Tongue (tissue), 2 donors: Measurements from ENCODE around the gene RBM18. TPM values are rescaled to one million over a fixed set of nuclear protein-coding genes. Genes with fewer than 3 reads are reported as not detected.

Source experiments
- DNase-seq: peaks from one replicate; pipeline ENCODE4 v3.0.0-alpha.2; 2015
- total RNA-seq: library from RNA; depleted of rRNA; stranded (reverse); fragments of >200 nt; gene quantifications from one replicate; pipeline ENCODE4 v1.2.3, GENCODE V29; 2014

RBM18 gene
- total RNA-seq, 1 donor from 2014 or later: 18.9 TPM

GRCh38 chr9:122258886-122259415 lies 5.7 kb downstream of the RBM18 start:
- DNase-seq: no peak

DNA sequence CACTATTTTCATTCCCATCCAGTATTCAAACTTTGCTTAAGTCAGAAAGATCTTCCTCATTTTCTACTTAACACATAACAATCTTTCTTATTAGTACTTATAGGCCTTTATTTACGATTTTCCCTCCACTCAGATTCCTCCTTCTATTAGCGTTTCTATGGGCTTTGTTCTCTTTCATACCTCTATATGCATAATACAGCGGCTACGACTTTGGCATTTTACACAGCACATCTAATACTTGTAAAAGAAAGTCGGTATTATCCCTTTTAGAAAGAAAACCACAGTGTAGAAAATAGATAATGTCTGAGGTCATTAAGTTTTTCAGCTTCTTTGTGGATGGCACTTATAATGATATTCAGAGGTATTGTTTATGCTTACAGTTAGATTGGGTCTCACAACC lies 8.4 kb downstream of the RBM18 start:
- no peak for DNase-seq

DNA sequence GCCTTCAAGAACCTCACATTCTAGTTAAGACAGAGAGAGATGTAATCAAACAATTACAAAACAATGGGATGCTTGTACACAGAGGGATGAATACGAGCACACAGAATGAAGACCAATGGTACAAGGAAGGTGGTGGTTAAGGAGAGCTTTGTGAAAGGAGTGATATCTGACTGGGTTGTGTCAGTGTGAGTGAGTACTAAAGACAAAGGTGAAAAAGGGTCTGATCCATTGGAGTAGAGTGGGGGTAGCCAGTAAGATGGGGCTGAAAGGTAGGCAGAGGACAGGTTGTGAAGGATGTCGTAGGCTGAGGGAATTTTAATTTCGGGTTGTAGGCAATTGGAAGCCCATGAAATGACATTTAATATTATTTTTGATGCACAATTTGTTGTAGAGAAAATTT lies 9.9 kb downstream of the RBM18 start:
- DNase-seq: no peak

DNA sequence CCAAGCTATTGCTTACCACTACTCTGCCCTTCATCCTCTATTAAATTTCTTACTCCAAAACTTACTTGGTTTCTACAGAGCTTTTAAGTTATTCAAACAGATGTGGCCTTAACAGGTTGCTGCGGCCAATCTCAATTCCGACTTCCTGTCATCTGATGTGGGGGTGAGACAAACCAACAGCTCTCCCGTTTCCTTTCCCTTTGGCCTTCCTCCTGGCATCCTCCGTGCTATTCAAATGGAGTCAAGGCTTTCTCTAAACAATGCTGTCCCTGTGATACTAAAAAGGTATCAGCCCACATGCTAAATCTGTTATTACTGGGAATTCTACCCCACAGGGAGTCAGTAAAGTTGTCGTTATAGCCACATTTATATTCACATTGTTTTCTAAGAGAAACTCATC lies 11.8 kb downstream of the RBM18 start:
- no peak for DNase-seq

DNA sequence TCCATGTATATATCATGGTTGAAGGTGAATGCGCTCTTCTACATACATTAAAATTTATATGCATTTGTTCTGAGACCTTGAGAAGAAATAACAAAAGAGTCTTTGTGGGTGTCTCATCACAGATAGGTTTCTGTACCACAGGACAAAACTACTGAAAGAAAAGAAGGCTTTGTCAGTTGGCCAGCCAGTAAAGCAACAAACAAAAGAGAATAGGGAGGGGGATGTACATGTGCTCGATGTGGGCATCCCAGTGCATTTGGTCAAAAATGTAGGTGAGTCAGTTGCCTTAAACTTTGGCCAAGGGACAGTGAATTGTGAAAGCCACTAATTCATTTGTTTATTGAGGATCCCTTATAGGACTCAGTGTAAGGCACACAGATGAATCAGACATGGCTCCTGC lies 13.3 kb downstream of the RBM18 start:
- DNase-seq: no peak

- DNase-seq: no peak
Measured at GRCh38 chr9:122248448-122248865, 16.2 kb downstream of the RBM18 start.

DNA sequence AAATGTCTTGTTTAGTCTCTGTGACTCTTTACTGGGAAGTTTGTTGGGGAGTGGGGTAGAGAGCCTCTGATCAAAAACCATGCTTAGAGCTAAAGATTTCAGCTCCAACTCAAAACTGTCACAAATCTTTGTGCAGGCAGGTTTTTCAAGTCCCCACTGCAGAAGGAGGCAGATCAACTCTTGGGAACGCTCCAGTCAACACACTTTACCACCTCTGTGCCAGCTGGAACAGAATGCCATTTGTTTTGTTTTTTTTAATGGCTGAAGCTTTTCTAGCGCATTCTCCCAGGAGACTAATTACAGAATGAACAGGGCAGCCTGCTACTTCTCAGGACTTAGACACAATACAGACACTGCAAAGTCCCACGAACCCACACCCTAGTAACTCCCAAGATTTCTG lies 18.0 kb downstream of the RBM18 start:
- no peak for DNase-seq

DNA sequence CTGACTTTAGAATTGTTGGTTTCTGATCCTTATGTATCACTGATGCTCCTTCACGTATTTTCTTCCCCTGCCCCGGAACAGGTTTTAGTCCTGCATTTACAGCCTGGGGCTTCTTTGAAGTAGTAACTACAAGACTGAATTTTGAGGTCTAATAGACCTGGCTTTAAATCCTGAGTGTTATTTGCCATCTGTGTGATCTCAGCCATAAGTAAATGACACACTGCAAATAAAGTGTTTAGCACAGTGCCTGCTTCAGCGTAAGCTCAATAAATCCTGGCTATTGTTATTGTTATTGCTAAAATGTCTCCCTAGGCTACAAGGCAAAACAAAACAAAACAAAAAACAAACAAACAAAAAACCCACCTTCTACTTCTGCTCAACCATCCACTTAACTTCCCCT lies 20.3 kb downstream of the RBM18 start:
- DNase-seq: no peak

GRCh38 chr9:122239722-122240121 lies 24.9 kb downstream of the RBM18 start:
- no peak for DNase-seq

- DNase-seq: no peak
Measured at GRCh38 chr9:122236681-122237080, 28.0 kb downstream of the RBM18 start.

GRCh38 chr9:122234022-122234748 lies 30.5 kb downstream of the RBM18 start:
- no peak for DNase-seq

DNA sequence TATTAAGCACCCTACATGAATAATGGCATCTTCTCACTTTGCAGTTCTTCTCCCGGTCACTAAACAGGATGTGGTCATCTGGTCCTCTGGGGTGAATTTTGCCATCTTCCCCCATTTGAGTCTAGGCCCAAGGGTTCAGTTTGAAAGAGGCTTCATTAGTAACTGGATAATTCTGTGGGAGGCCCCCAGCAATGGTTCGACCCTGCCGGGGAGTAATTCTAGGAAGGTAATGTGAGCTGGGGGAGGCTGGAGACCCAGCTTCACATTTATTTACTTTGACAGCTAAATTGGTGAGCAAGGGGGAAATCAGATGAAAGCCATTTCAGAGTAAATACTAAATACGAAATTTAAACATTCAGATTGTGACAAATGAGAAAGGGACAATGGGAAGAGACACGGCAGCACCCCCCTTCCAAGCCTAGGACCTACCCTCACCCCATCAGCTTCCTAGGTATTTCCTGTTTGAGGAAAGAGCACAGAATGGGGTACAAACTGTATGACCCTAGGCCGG lies 31.8 kb downstream of the RBM18 start:
- no peak for DNase-seq

- no peak for DNase-seq
Measured at GRCh38 chr9:122229485-122229837, 35.2 kb downstream of the RBM18 start.

DNA sequence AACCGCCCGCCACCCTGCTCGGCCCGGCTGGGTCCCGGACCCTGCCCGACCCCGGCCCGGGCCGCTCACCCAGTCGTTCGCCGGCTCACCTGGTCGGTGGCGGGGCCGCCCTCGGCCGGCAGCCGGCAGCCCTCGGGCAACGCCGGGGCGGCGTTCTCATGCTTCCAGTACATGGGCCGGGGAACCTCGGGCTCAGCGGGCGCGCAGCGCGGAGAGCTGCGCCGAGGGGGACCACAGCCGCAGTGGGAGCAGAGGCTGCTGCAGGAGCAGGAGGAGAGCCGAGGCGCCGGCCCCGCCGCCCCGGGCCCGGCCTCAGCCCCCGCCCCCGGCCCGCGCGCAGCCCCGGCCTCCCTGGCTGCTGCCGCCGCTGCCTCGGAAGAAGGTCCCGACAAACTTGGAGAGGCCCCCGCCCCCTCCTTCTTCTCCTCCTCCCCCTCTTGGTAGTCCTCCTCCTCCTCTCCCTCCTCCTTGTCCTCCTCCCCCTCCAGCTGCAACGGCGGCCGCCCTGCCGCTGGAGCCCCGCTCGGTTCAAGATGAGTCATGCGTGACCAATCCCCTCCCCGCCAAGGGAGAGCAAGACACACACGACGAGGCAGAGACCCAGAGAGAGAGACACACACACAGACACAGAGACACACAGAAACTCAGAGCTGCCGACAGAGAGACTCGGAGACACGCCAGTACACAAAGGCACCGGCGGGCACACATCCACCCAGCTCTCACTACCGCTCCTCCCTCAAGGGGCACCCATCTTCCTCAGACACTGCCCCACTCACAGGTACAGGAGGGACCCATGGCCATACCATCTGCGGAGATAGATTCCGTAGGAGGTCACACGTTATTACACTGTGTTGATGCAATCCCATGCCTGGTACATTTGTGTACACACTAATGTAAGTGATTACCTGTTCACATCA lies 35.8 kb downstream of the RBM18 start, which contains the start of gene LHX6:
TSS of gene LHX6 (minus strand) at position 390 of the 917 bp plus-strand sequence. CDS start at position 173, 217 bp downstream.
- peak; percentile 48 for DNase-seq

GRCh38 chr9:122228191-122228567 lies 36.5 kb downstream of the RBM18 start:
- no peak for DNase-seq

GRCh38 chr9:122227575-122227900 lies 37.1 kb downstream of the RBM18 start:
- no peak for DNase-seq

- DNase-seq: no peak
Measured at GRCh38 chr9:122226758-122227574, 37.7 kb downstream of the RBM18 start.

- DNase-seq: no peak
Measured at GRCh38 chr9:122226142-122226757, 38.4 kb downstream of the RBM18 start.

DNA sequence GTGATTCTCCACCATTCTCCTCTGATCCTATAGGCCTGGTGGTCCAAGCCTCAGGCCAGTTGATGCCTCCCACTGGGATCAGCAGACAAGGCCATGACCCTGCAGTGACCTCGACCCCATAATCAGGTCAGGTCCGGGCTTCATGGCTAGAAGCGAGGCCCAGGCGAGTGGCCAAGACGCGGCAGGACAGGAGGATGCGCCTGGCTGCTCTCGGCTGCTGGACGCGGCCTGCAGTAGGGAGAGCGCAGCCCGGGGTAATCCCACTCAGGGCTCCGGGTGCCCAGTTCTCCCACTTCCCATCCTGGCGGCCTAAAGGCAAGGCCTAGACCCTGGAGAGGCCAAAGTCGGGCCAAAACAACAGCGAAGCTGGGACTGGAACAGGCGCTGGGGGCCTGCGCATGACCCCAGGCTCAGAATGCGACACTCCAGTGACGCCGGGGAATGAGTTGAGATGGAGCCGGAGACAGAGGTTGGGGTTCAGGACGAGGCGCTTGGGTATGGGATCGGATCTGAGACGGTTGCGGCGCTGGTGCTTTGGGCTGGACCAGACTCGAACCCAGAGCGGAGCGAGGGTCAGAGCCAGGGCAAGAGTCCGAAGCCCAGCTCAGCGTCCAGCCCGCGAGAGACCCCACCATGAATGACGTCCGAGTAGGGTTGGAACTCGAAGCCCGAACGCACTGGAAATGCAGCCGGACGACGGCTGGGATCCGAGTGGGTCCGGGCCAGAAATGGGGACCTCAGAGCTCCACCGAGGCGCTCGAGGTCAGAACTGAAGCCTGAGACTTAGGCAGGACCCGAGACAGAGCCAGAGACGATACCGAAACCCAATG lies 39.1 kb downstream of the RBM18 start:
- no peak for DNase-seq

GRCh38 chr9:122223435-122223834 lies 41.2 kb downstream of the RBM18 start:
- no peak for DNase-seq

- no peak for DNase-seq
Measured at GRCh38 chr9:122222791-122223190, 41.8 kb downstream of the RBM18 start.
